Ovary (tissue), 3 donors: ENCODE results near the gene PLCB4.

Source experiments
- EP300 ChIP-seq: sonication (generic); formaldehyde crosslinking; IDR thresholded peaks from one replicate; pipeline ENCODE4 v1.6.1; 2017; ENCODE audit warnings: antibody characterized with exemption
- POLR2A ChIP-seq: fragments of 450-650 bp; IDR thresholded peaks from one replicate; pipeline ENCODE4 v1.6.1; 2017; ENCODE audit warnings: antibody characterized with exemption, mild to moderate bottlenecking, moderate library complexity
- TF ChIP-seq, protein P1 (sequence below), 3 donors: fragments of 450-650 bp in 2 of 3; fragments of 200-600 bp in 1 of 3; IDR thresholded peaks; one replicate each; pipeline versions ENCODE4 v1.5.1 to v1.8.0; 2016 to 2022; ENCODE audit warnings: antibody characterized with exemption in 3 of 3, mild to moderate bottlenecking in 1 of 3
- donor health status: DM: no; HTN: no; CAD: no.

DNA sequence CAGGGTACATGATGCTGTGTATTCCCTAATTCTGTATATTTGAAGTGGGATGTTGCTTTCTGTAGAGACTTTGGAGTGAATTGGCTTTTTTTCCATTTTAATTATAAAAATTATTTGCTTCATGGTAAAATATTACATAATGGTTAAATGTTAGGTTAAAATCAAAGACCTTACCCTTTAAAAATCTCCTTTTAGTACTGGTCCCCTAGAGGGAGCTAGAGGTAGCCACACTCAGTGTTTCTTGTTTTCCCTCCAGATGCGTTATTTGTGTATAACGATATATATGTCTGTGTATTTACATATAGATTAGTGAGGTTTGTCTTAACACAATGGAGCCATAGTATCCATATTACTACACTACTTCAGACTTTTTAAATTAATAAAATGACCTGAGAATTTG lies 146.7 kb downstream of the PLCB4 start:
- no peak for TF ChIP-seq POLR2A
- TF ChIP-seq, protein P1, sequence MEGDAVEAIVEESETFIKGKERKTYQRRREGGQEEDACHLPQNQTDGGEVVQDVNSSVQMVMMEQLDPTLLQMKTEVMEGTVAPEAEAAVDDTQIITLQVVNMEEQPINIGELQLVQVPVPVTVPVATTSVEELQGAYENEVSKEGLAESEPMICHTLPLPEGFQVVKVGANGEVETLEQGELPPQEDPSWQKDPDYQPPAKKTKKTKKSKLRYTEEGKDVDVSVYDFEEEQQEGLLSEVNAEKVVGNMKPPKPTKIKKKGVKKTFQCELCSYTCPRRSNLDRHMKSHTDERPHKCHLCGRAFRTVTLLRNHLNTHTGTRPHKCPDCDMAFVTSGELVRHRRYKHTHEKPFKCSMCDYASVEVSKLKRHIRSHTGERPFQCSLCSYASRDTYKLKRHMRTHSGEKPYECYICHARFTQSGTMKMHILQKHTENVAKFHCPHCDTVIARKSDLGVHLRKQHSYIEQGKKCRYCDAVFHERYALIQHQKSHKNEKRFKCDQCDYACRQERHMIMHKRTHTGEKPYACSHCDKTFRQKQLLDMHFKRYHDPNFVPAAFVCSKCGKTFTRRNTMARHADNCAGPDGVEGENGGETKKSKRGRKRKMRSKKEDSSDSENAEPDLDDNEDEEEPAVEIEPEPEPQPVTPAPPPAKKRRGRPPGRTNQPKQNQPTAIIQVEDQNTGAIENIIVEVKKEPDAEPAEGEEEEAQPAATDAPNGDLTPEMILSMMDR (IDR thresholded peaks at IDR 0.05), result no peak
- TF ChIP-seq EP300, result no peak
